OCI-M2 (cell line): ENCODE measurements around the gene ATP6V1B1.

Source experiments
- DNase-seq: peaks from one replicate; lab custom pipeline; 2025; ENCODE audit not compliant: unreplicated experiment; lab: John Stamatoyannopoulos, UW

ATP6V1B1 gene

GRCh38 chr2:70943205-70943871 lies 7.6 kb downstream of the ATP6V1B1 start:
- no peak for DNase-seq

GRCh38 chr2:70944111-70944690 lies 8.5 kb downstream of the ATP6V1B1 start:
- DNase-seq, result no peak

GRCh38 chr2:70946832-70947442 lies 11.2 kb downstream of the ATP6V1B1 start:
- DNase-seq, result no peak

- DNase-seq, result no peak
Measured at GRCh38 chr2:70947556-70948184, 12.0 kb downstream of the ATP6V1B1 start.

- DNase-seq, result no peak
Measured at GRCh38 chr2:70948337-70949003, 12.8 kb downstream of the ATP6V1B1 start.

GRCh38 chr2:70949086-70949485 lies 13.4 kb downstream of the ATP6V1B1 start:
- no peak for DNase-seq

GRCh38 chr2:70954886-70955285 lies 19.2 kb downstream of the ATP6V1B1 start:
- DNase-seq, result no peak

- no peak for DNase-seq
Measured at GRCh38 chr2:70956141-70956540, 20.4 kb downstream of the ATP6V1B1 start.

- DNase-seq, result no peak
Measured at GRCh38 chr2:70957798-70958197, 22.1 kb downstream of the ATP6V1B1 start.

- DNase-seq, result no peak
Measured at GRCh38 chr2:70958759-70959158, 23.1 kb downstream of the ATP6V1B1 start.

GRCh38 chr2:70959271-70959761 lies 23.6 kb downstream of the ATP6V1B1 start:
- DNase-seq, result no peak

- DNase-seq, result no peak
Measured at GRCh38 chr2:70959851-70960832, 24.4 kb downstream of the ATP6V1B1 start.

GRCh38 chr2:70960833-70961647 lies 25.3 kb downstream of the ATP6V1B1 start:
- DNase-seq, result no peak

GRCh38 chr2:70961648-70961994 lies 25.9 kb downstream of the ATP6V1B1 start:
- DNase-seq, result no peak

GRCh38 chr2:70962211-70962884 lies 26.6 kb downstream of the ATP6V1B1 start:
- no peak for DNase-seq

- no peak for DNase-seq
Measured at GRCh38 chr2:70962885-70963878, 27.5 kb downstream of the ATP6V1B1 start.

- DNase-seq, result no peak
Measured at GRCh38 chr2:70964133-70964532, 28.4 kb downstream of the ATP6V1B1 start.
